Endometrial microvascular endothelial cells (primary cell): Measurements from ENCODE around the gene ERP29. TPM values are rescaled to one million over a fixed set of nuclear protein-coding genes. Genes with fewer than 3 reads are reported as not detected.
"Not testable (repeated sequence)": the region's sequence is repeated elsewhere in the genome, so short reads cannot be mapped to it uniquely, and the experiment has no call there.

ENCODE experiments used
- in situ Hi-C: cut with HindIII; loops from 2 replicates; pipeline ENCODE4 v1.10.0; 2017; ENCODE audit warnings: low sequenced_read_pairs, low pct_unique_long_range_greater_than_20kb; ENCODE audit errors: inconsistent ontology term
- total RNA-seq: library from RNA; depleted of rRNA; stranded (reverse); fragments of >200 nt; gene quantifications from one replicate; pipeline ENCODE4 v1.2.3, GENCODE V29; 2015; ENCODE audit errors: inconsistent ontology term

The ERP29 gene
- total RNA-seq, 1 donor from 2014 or later = 60.5 TPM

DNA sequence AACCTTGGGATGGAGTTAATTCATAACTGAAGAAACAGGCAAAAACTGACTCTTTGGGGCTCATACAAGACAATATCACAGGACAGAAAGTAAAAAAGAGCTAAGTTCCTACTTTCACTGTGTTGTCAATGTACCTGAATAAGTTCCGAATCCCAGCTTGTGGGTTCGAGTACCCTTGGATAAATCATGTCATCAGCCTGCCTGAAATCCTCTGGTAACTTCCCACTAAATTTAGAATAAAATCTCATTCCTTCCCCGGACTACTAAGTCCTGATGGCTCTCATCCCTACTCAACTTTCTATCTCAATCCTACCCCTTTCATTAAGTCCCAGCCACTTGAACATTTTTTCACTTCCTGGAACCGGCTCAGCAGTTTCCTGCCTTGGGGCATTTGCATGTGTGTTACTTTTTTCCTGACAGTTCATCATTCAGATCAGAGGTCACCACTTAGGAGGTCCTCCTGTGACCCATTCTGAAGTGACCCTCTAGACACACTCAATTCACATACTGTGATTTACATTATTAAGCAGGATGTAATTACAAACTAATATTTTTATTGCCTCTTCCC, 12.7 kb downstream of the ERP29 start:
- in situ Hi-C loops = no loop called here

DNA sequence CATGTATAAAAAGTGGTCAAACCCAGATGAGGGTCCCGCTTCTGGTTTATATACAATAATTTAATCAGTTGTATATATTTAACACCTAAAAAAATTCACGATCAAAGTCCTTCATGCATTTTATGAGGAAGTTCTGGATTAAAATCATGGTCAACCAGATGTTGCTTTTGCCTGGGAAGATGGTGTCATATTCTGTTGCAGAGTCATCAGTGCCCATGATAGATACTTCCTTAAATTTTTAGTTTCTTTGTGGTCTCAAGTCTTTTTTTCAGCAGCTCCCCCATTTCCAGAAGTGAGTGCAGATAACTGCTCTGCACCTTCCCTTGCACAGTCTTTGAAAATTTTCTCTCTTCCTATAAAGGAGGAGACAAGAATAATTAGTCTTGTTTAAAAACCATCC, 16.1 kb downstream of the ERP29 start:
- in situ Hi-C loops = no loop called here

DNA sequence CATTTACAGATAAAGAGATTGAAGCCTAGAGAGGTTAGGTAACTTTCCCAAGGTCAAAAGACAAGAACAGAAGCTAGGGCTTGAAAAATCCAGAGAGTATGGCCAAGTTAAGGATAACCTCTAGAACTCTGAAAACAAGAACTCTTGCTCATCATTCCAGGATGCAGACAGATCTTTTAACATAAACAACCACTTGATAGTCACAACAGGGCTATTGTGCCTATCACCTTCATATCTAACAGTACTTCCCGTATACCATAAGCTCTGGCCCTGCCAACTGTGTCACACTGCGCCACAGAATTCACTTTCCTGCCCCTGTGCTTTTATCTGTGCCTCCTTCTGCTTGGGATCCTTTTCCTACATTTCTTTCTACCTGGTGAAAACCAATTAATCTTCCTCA, 18.2 kb downstream of the ERP29 start:
- in situ Hi-C loops = no loop called here

DNA sequence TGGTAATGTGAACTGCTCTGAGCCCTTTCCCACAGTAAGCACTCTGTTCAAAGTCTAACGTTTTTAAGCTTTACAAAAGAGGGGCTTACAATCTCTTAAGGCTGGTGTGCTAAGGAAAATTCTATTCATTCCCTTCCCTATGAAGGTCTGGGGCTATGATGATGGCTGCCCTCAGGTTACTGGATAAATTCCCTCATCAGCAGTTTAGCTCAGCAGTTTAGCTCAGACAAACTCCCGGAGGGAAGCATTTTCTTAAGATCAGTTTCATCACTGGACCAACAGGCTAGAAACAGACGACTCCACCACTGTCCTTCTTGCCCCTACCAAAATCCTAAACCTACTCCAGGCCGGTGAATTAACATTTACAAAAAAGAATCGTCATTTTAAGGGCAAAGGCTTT, 19.1 kb downstream of the ERP29 start:
- in situ Hi-C loops = no loop called here

DNA sequence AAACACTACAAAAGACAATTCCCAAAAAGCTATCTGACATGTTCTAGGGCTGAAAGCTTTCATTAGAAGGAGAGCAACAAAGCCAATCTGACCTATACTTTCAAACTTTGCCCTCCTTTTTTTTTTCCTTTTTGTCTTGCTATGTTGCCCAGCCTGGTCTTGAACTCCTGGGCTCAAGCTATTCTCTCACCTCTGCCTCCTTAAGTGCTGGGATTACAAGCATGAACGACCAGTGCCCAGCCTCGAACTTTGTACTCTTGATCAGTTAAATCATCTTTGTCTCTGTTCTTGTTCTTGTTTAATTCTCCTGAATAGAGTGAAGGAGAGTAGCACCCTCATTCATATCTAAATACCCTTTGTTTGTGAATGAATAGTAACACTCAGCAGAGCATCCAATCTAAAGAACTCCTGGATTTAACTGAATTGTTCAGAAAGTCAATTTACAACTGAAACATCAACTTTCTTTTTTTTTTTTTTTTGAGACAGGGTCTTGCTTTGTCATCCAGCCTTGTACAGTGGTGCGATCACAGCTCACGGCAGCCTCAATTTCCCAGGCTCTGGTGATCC, 22.1 kb downstream of the ERP29 start:
- in situ Hi-C loops = no loop called here

DNA sequence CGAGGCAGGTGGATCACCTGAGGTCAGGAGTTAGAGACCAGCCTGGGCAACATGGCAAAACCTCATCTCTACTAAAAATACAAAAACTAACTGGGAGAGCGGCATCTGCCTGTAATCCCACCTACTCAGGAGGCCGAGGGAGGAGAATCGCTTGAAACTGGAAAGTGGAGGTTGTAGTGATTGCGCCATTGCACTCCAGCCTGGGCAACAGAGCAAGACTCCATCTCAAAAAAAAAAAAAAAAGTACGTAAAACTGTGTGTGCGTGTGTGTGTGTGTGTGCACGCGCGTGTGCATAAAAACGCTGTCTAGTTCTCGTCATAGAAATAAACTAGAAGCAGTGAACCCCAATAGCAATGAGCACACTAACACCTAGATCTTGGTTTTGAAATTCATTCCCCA, 23.4 kb downstream of the ERP29 start:
- in situ Hi-C loops = not testable (repeated sequence)

DNA sequence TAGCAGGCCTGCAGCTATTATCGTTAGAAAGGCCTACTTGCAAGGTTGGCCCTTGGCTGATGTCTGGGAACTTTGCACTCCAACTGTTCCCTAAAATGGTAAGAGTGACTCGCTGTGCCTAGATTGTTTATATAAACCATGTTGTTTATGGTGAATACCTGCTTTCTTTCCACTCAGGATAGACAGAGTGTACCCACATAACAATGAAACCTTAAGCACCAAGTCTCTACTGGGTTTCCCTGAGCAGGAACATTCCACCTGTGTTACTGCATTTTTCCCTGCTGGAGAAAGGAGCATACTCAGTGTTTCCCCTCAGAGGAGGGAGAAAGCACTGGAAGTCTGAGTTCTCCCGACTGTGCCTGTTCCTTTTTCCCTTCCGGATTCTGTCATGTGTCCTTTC, 32.8 kb downstream of the ERP29 start:
- in situ Hi-C loops = no loop called here

DNA sequence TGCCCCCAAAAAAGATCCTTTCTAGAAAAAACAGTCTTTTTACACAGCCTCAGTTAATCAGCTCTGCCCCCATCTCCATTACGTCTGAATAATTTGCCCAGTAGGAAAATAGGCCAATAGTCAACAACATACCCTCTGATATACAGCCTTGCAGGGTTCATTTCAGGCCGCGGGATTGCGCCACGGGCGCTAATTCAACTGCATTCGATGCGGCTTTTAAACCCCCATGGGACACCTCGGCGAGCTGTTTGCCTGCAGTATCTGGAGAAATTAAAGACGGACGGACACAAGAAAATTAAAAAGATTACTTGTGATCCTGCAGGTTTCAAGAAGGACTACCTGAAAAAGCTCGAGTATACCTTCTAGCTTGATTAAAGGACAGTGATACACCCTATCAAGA, 36.1 kb downstream of the ERP29 start:
- in situ Hi-C loops = no loop called here

DNA sequence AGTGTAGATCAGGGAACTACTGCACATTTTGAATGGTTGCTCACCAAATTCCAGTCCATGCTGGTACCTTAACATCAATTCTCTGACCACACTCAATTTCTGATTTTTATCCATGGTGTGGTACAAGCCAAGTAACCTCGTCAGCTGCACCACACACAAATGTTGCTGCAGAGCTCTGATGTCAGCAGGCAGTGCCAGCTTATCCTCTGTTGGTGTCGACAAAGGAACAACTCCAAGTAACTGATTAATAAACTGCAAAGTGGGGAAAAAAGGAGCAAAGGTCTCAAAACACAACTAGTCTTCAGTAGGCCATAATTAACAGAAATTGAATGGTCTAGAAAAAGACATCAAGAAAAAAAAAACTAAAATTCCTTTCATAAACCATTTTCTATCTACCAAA, 47.9 kb downstream of the ERP29 start:
- in situ Hi-C loops = no loop called here

DNA sequence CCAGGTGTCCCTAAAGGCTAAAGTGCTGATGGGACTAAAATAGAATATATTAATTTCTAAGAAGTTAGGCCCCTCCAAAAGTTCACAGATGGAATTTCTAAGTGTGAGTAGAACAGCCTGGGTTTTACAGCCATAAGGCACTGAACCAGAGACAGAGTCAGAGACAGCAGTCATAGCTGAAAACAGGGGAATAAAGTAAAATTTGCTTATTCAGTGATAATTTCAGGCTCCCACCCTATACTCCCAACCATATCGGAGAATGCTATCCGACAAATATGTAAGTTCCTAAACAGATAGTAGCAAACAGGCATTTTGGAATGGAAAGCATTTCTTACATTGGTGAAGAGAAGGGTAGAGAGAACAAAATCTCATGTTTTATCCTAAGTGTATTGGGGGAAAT, 50.0 kb downstream of the ERP29 start:
- in situ Hi-C loops = no loop called here

DNA sequence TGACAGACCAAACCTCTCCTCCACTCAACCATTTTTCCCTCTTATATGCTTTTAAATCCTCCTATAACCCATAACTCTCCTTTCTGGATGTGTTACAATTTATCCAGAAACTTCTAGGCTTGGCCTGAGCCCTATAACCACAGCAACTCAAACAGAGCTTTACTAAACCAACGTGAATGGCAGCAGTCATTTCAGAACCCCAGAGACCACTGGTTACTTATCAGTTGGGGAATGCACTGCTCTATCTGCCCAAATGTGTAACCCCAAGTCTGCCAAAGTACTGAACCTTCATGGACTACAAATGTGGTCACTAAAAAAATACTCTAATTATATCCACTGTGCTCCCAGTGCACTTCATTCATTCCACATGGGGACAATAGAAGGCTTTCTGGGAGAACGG, 53.3 kb downstream of the ERP29 start:
- in situ Hi-C loops = no loop called here

Other genes with a start within 250 kb of the ERP29 start
- gene ALDH2, start 246.5 kb upstream of the ERP29 start, total RNA-seq = 52.8 TPM
- gene MAPKAPK5, start 171.2 kb upstream of the ERP29 start, total RNA-seq = 40.8 TPM
- 1.4 TPM for gene TMEM116, start 261 bp upstream of the ERP29 start, total RNA-seq
- 22.8 TPM for gene NAA25, start 95.4 kb downstream of the ERP29 start, total RNA-seq
- gene TRAFD1, start 112.1 kb downstream of the ERP29 start, total RNA-seq = 18.5 TPM